Sigmoid colon (tissue), 7 donors: Measurements from ENCODE around the gene NFKBIZ. TPM values are rescaled to one million over a fixed set of nuclear protein-coding genes. Genes with fewer than 3 reads are reported as not detected.
"Not testable (repeated sequence)": the region's sequence is repeated elsewhere in the genome, so short reads cannot be mapped to it uniquely, and the experiment has no call there.

ENCODE experiments used
- DNase-seq: peaks from one replicate; pipeline ENCODE4 v3.0.0-alpha.2; 2019
- H3K27ac ChIP-seq, 4 donors: fragments of 200-600 bp; sonication (generic); one replicate each; pipeline ENCODE4 v1.5.1; 2016 to 2019; ENCODE audit warnings: mild to moderate bottlenecking in 1 of 4
- H3K27me3 ChIP-seq, 3 donors: fragments of 200-600 bp; sonication (generic); one replicate each; pipeline ENCODE4 v1.5.1; 2019; ENCODE audit warnings: mild to moderate bottlenecking in 1 of 3
- H3K36me3 ChIP-seq, 4 donors: fragments of 200-600 bp; sonication (generic); one replicate each; pipeline ENCODE4 v1.5.1; 2016 to 2019
- H3K4me1 ChIP-seq, 4 donors: fragments of 200-600 bp; sonication (generic); one replicate each; pipeline ENCODE4 v1.5.1; 2017 to 2019
- H3K4me3 ChIP-seq, 4 donors: fragments of 200-600 bp; sonication (generic); one replicate each; pipeline ENCODE4 v1.5.1; 2017 to 2019; ENCODE audit warnings: mild to moderate bottlenecking in 2 of 4, moderate library complexity in 1 of 4
- H3K9me3 ChIP-seq, 4 donors: fragments of 200-600 bp in 3 of 4; sonication (generic) in 3 of 4; one replicate each; pipeline versions ENCODE4 v1.5.1 to v1.6.1; 2013 to 2019
- EP300 ChIP-seq, 4 donors: sonication (generic); formaldehyde crosslinking; IDR thresholded peaks; one replicate each; pipeline ENCODE4 v1.6.1; 2017; ENCODE audit warnings: antibody characterized with exemption in 4 of 4
- POLR2A ChIP-seq, 2 donors: fragments of 450-650 bp; IDR thresholded peaks; one replicate each; pipeline ENCODE4 v1.6.1; 2016; ENCODE audit warnings: antibody characterized with exemption in 2 of 2, mild to moderate bottlenecking in 2 of 2, moderate library complexity in 2 of 2
- POLR2AphosphoS5 ChIP-seq, 4 donors: sonication (generic); formaldehyde crosslinking; IDR thresholded peaks; one replicate each; pipeline ENCODE4 v1.6.1; 2017; ENCODE audit warnings: antibody characterized with exemption in 4 of 4
- WGBS, 2 donors: extraction: QIAGEN DNeasy Blood & Tissue Kit; methylation state at CpG; one replicate each; pipeline ENCODE4 v1.1.7; 2013; 5-methylcytosine and 5-hydroxymethylcytosine counted together
- intact Hi-C: fragments of 100-400 bp; cut with DNase I; formaldehyde crosslinking; loops from one replicate; pipeline ENCODE4 v1.15.1; 2023
- polyA plus RNA-seq, 3 donors: library from polyadenylated mRNA; stranded (reverse); fragments of 200-250 nt; gene quantifications; one replicate each; pipeline ENCODE4 v1.2.3, GENCODE V29; 2013
- total RNA-seq, 4 donors: library from RNA; depleted of rRNA; stranded (reverse); fragments of >200 nt; gene quantifications; one replicate each; pipeline ENCODE4 v1.1.0, GENCODE V29; 2016
- TF ChIP-seq, protein P1 (sequence below), 4 experiments: fragments of 450-650 bp in 3 of 4; fragments of 200-600 bp in 1 of 4; IDR thresholded peaks; one replicate each; pipeline ENCODE4 v1.5.1; 2016 to 2019; ENCODE audit warnings: antibody characterized with exemption in 4 of 4, mild to moderate bottlenecking in 3 of 4, moderate library complexity in 2 of 4
- donor health status: healthy with polysubstance abuse.
- donor health status: Bipolar disorder and iron deficiency.
- donor health status: healthy.

NFKBIZ gene
- total and polyA plus RNA-seq, 7 donors = 4.2 to 121 (median 55.0) TPM

DNA sequence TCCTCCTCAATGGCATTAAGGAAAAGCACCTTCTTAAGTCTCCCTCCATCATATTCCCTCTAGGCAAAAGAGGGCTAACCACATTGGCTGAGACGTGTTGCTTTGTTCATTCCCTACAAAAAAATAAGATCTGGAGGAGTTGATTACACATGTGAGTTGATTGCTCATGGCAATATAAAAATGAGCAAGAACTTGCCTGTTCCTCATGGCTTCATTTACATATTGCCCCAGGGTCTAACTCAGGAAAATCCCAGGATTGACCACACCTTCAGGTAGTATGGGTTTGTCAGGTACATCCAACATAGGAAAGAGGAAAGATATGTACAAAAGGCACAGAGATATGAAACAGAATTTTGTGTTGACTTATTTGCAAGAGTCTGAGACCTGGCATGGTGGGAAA, 35.5 kb downstream of the NFKBIZ start:
- intact Hi-C loops = no loop called here
- H3K27ac ChIP-seq = no peak overlapping the region
- TF ChIP-seq EP300 (IDR thresholded peaks at IDR 0.05) = no peak
- no peak for TF ChIP-seq POLR2AphosphoS5 (IDR thresholded peaks at IDR 0.05)
- TF ChIP-seq, protein P1, sequence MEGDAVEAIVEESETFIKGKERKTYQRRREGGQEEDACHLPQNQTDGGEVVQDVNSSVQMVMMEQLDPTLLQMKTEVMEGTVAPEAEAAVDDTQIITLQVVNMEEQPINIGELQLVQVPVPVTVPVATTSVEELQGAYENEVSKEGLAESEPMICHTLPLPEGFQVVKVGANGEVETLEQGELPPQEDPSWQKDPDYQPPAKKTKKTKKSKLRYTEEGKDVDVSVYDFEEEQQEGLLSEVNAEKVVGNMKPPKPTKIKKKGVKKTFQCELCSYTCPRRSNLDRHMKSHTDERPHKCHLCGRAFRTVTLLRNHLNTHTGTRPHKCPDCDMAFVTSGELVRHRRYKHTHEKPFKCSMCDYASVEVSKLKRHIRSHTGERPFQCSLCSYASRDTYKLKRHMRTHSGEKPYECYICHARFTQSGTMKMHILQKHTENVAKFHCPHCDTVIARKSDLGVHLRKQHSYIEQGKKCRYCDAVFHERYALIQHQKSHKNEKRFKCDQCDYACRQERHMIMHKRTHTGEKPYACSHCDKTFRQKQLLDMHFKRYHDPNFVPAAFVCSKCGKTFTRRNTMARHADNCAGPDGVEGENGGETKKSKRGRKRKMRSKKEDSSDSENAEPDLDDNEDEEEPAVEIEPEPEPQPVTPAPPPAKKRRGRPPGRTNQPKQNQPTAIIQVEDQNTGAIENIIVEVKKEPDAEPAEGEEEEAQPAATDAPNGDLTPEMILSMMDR (IDR thresholded peaks at IDR 0.05) = no peak
- no peak for TF ChIP-seq POLR2A (IDR thresholded peaks at IDR 0.05)
- H3K36me3 ChIP-seq = no peaks in the 10 kb centered on the region
- 59 to 70% methylated on average over 1 of the region's 1 CpG for WGBS, 2 donors
- no peaks in the 10 kb centered on the region for H3K27me3 ChIP-seq
- H3K4me3 ChIP-seq = no peak overlapping the region
- peaks cover 0 to 22% (median 16%) of the 10 kb centered on the region in 4 donors for H3K4me1 ChIP-seq
- DNase-seq = no peak
- no peaks in the 10 kb centered on the region for H3K9me3 ChIP-seq

DNA sequence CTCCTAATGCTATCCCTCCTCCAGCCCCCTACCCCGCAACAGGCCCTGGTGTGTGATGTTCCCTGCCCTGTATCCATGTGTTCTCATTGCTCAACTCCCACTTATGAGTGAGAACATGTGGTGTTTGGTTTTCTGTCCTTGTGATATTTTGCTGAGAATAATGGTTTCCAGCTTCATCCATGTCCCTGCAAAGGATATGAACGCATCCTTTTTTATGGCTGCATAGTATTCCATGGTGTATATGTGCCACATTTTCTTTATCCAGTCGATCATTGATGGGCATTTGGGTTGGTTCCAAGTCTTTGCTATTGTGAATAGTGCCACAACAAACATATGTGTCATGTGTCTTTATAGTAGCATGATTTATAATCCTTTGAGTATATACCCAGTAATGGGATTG, 36.3 kb downstream of the NFKBIZ start:
- H3K27me3 ChIP-seq, intact Hi-C loops, DNase-seq, H3K4me3 ChIP-seq, H3K9me3 ChIP-seq, H3K36me3 ChIP-seq, H3K27ac ChIP-seq: not testable (repeated sequence)
- 88 to 98% methylated on average over 3 of the region's 3 CpGs for WGBS, 2 donors
- peaks cover 0 to 22% (median 16%) of the 10 kb centered on the region in 4 donors for H3K4me1 ChIP-seq

DNA sequence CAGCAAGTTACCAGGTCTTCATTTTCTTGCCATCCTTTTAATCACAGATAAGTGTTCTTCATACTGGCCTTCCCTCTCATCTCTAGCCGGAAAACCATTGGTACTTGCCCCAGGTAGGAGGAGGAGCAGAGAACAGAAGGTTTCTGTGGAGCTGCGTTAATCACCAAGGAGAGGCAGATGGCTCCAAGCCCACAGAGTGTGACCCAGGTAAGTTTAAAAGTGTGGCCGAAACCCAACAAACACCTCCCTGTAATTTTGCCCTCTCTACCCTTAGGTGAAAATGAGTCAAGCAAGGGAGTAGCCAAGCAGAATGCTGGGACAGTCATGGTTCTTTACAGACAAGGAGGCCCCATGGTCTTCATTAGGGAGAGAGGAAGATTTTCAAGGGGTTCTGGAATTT, 37.3 kb downstream of the NFKBIZ start:
- 96 to 99% methylated on average over 3 of the region's 3 CpGs for WGBS, 2 donors
- no peaks in the 10 kb centered on the region for H3K36me3 ChIP-seq
- H3K9me3 ChIP-seq = no peaks in the 10 kb centered on the region
- no peak for DNase-seq
- no peaks in the 10 kb centered on the region for H3K27me3 ChIP-seq
- H3K27ac ChIP-seq = no peak overlapping the region
- TF ChIP-seq, protein P1 (IDR thresholded peaks at IDR 0.05) = no peak
- no peak for TF ChIP-seq POLR2AphosphoS5 (IDR thresholded peaks at IDR 0.05)
- no peak overlapping the region for H3K4me3 ChIP-seq
- H3K4me1 ChIP-seq = peaks cover 0 to 22% (median 16%) of the 10 kb centered on the region in 4 donors
- intact Hi-C loops = no loop called here

- Histone ChIP-seq H3K36me3 (no peaks in the 10 kb centered on the region), H3K4me1 (peaks cover 0 to 22% (median 16%) of the 10 kb centered on the region in 4 donors), H3K27ac (peak overlapping the region in 3 of 4 donors; percentile 55 to 62 (median 60)), H3K4me3 (no peak overlapping the region), H3K9me3 (peaks cover 0 to under 1% (median 0%) of the 10 kb centered on the region in 4 donors), H3K27me3 (no peaks in the 10 kb centered on the region)
- peak; percentile 87 for DNase-seq
- peak; percentile 39 to 64 (median 56) for TF ChIP-seq POLR2AphosphoS5 (IDR thresholded peaks at IDR 0.05)
- TF ChIP-seq EP300 (IDR thresholded peaks at IDR 0.05) = peak in 3 of 4 donors; percentile 4 to 21 (median 7)
- TF ChIP-seq, protein P1 (IDR thresholded peaks at IDR 0.05) = no peak
- no peak for TF ChIP-seq POLR2A (IDR thresholded peaks at IDR 0.05)
- WGBS, 2 donors = 15 to 53% methylated on average over 3 of the region's 3 CpGs
- intact Hi-C loops = loop anchor here (2.0 kb wide), 1 partner anchor 38 kb away; no protein-coding TSS in a partner anchor
Measured at GRCh38 chr3:101888653-101889052, 39.3 kb downstream of the NFKBIZ start.

DNA sequence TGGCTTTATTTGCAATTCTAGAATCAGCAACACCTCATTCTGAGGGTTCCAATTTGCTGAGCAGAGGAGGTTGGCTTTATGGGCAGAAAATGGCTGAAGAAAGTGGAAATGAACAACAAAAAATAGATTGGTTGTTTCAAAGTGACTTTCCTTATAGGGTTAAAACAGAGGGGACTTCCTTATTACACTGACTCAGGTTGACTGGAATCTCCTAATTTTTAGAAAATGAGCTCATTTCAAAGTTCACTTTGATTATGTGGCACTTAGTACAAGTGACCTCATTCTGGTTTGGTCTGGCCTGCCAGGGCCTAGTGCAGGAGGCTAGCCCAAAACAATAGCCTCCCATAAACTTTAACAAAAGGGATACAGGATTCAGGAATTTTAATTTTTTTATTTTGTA, 41.4 kb downstream of the NFKBIZ start:
- TF ChIP-seq, protein P1 (IDR thresholded peaks at IDR 0.05) = no peak
- TF ChIP-seq POLR2A (IDR thresholded peaks at IDR 0.05) = no peak
- no peak for TF ChIP-seq EP300 (IDR thresholded peaks at IDR 0.05)
- TF ChIP-seq POLR2AphosphoS5 (IDR thresholded peaks at IDR 0.05) = no peak
- Histone ChIP-seq H3K27ac (no peak overlapping the region), H3K4me1 (peaks cover 0 to 22% (median 16%) of the 10 kb centered on the region in 4 donors), H3K9me3 (peaks cover 0 to 2% (median 1%) of the 10 kb centered on the region in 4 donors), H3K27me3 (no peaks in the 10 kb centered on the region), H3K36me3 (no peaks in the 10 kb centered on the region), H3K4me3 (no peak overlapping the region)
- intact Hi-C loops = no loop called here
- no peak for DNase-seq
